ENCODE results near the gene SFXN2.
"Not testable (repeated sequence)": the region's sequence is repeated elsewhere in the genome, so short reads cannot be mapped to it uniquely, and the experiment has no call there.

DNA sequence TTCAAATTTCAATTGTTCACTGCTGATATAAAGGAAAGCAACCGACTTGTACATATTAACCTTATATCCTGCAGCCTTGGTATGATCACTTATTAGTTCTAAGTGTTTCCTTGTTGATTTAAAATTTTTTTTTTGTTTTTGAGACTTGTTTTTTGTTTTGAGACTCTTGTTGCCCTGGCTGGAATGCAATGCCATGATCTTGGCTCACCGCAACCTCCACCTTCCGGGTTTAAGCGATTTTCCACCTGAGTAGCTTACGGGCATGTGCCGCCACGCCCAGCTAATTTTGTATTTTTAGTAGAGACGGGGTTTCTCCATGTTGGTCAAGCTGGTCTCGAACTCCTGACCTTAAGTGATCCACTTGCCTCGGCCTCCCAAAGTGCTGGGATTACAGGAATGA lies 19.0 kb upstream of the SFXN2 start:
- TF ChIP-seq, protein P1, sequence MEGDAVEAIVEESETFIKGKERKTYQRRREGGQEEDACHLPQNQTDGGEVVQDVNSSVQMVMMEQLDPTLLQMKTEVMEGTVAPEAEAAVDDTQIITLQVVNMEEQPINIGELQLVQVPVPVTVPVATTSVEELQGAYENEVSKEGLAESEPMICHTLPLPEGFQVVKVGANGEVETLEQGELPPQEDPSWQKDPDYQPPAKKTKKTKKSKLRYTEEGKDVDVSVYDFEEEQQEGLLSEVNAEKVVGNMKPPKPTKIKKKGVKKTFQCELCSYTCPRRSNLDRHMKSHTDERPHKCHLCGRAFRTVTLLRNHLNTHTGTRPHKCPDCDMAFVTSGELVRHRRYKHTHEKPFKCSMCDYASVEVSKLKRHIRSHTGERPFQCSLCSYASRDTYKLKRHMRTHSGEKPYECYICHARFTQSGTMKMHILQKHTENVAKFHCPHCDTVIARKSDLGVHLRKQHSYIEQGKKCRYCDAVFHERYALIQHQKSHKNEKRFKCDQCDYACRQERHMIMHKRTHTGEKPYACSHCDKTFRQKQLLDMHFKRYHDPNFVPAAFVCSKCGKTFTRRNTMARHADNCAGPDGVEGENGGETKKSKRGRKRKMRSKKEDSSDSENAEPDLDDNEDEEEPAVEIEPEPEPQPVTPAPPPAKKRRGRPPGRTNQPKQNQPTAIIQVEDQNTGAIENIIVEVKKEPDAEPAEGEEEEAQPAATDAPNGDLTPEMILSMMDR (conservative IDR thresholded peaks at IDR 0.05; ENCODE audit: low read length) = not testable (repeated sequence)
- TF ChIP-seq EZH2phosphoT487 (IDR thresholded peaks at IDR 0.05; ENCODE audit: borderline replicate concordance, low read depth, low read length) = not testable (repeated sequence)
